Type B pancreatic cell (in vitro differentiated cells): ENCODE measurements around the gene SYT14. TPM values are rescaled to one million over a fixed set of nuclear protein-coding genes. Genes with fewer than 3 reads are reported as not detected.
"Not testable (repeated sequence)": the region's sequence is repeated elsewhere in the genome, so short reads cannot be mapped to it uniquely, and the experiment has no call there.

ENCODE experiments used
- DNase-seq: peaks from one replicate; pipeline ENCODE4 v3.0.0; 2021; ENCODE audit warnings: mixed read lengths; ENCODE audit not compliant: unreplicated experiment; ENCODE audit errors: extremely low spot score
- H3K27ac Mint-ChIP-seq: 2 replicates; pipeline ENCODE4 v1.8.0; 2021; ENCODE audit warnings: mild to moderate bottlenecking, mixed read lengths
- H3K27me3 Mint-ChIP-seq: 2 replicates; pipeline ENCODE4 v1.8.0; 2021; ENCODE audit warnings: mixed read lengths
- H3K36me3 Mint-ChIP-seq: 2 replicates; pipeline ENCODE4 v1.8.0; 2021; ENCODE audit warnings: mixed read lengths
- H3K4me1 Mint-ChIP-seq: one replicate; pipeline ENCODE4 v1.8.0; 2021; ENCODE audit warnings: mixed read lengths; ENCODE audit not compliant: unreplicated experiment
- H3K4me3 Mint-ChIP-seq: 2 replicates; pipeline ENCODE4 v1.8.0; 2021; ENCODE audit warnings: mild to moderate bottlenecking, mixed read lengths
- H3K9me3 Mint-ChIP-seq: 2 replicates; pipeline ENCODE4 v1.8.0; 2021; ENCODE audit warnings: mixed read lengths
- CTCF ChIP-seq: fragments of 200-600 bp; sonication (generic); conservative IDR thresholded peaks from 2 replicates; pipeline ENCODE4 v1.5.0; 2021; ENCODE audit warnings: antibody characterized with exemption, mild to moderate bottlenecking
- total RNA-seq: library from RNA; stranded (reverse); gene quantifications from 2 replicates; pipeline ENCODE4 v1.2.1, GENCODE V29; 2021; ENCODE audit warnings: low replicate concordance

SYT14 gene
- total RNA-seq, 1 donor from 2014 or later, result 5.7 TPM

GRCh38 chr1:210170220-210170619 lies 232.2 kb downstream of the SYT14 start:
- no peak overlapping the region for H3K4me3 Mint-ChIP-seq
- H3K36me3 Mint-ChIP-seq, result no peaks in the 10 kb centered on the region
- no peaks in the 10 kb centered on the region for H3K9me3 Mint-ChIP-seq
- no peak for TF ChIP-seq CTCF
- no peak for DNase-seq
- H3K27me3 Mint-ChIP-seq, result no peaks in the 10 kb centered on the region
- no peak overlapping the region for H3K27ac Mint-ChIP-seq
- H3K4me1 Mint-ChIP-seq, result no peaks in the 10 kb centered on the region

DNA sequence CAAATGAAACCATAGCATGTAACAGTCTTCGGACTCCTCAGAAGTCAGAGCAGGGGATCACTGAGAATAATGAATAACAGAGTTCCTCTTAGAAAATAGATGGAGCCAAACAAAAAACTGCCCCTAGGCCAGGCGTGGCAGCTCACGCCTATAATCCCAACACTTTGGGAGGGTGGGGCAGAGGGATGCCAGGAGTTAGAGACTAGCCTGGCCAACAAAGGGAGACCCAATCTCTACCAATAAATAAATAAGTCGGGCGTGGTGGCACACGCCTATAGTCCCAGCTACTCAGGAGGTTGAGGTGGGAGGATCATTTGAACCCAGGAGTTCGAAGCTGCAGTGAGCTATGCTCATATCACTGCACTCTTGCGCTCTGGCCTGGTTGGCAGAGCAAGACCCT lies 236.1 kb downstream of the SYT14 start:
- no peak for DNase-seq
- Mint-ChIP-seq H3K36me3 (no peaks in the 10 kb centered on the region), H3K4me3 (no peak overlapping the region), H3K27ac (no peak overlapping the region), H3K4me1 (peaks cover 7% of the 10 kb centered on the region), H3K27me3 (peaks cover 4% of the 10 kb centered on the region), H3K9me3 (no peaks in the 10 kb centered on the region)
- no peak for TF ChIP-seq CTCF

DNA sequence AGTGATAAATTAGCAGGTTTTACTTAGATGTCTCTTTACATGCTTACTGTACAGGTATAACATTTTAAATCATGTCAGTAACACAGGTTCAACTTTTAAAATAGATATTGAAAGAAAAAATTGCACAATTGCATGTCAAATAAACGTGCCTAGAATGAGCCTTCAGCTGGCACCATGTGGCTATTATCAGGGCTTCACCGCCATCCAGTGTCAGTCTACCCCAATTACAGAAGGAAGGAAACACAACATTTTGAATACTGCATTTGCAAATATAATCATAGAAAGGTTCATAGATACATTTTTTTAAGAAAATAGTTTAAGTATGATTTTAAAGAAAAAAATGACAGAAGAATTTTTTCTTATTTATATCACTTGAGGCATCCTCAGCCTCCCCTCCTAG lies 247.0 kb downstream of the SYT14 start:
- TF ChIP-seq CTCF, result no peak
- peaks cover 7% of the 10 kb centered on the region for H3K9me3 Mint-ChIP-seq

GRCh38 chr1:210187849-210188606 lies 250.0 kb downstream of the SYT14 start:
- not testable (repeated sequence) for H3K36me3 Mint-ChIP-seq, H3K27ac Mint-ChIP-seq, H3K4me3 Mint-ChIP-seq, H3K4me1 Mint-ChIP-seq, H3K9me3 Mint-ChIP-seq, DNase-seq, H3K27me3 Mint-ChIP-seq

More for the DNA sequence above, 247.0 kb downstream of the SYT14 start:
- Mint-ChIP-seq H3K4me3 (no peak overlapping the region), H3K36me3 (no peaks in the 10 kb centered on the region), H3K27ac (no peak overlapping the region), H3K27me3 (peaks cover 11% of the 10 kb centered on the region), H3K4me1 (no peaks in the 10 kb centered on the region)
- no peak for DNase-seq

DNA sequence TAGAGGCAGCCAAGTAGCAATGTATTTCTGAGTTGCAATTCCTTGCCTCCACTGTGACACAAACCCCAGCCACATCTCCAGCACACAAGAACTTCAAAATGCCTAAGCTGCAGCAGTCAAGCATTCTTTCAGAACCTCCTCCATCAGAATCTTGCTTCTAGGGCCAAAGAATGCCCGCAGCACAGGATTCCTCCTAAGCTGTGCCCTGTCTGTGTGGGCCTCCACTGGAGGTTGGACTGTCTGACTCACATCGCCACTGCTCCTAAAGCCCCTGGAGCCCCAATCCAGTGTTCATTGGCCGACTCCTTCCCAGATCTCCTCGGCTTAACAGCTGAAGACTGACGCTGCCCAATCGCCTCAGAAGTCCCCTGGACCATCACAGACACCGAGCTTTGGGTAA lies 251.4 kb downstream of the SYT14 start:
- no peak overlapping the region for H3K4me3 Mint-ChIP-seq
- H3K27ac Mint-ChIP-seq, result no peak overlapping the region
- H3K9me3 Mint-ChIP-seq, result no peaks in the 10 kb centered on the region
- TF ChIP-seq CTCF, result no peak
- H3K36me3 Mint-ChIP-seq, result no peaks in the 10 kb centered on the region
- H3K27me3 Mint-ChIP-seq, result no peaks in the 10 kb centered on the region
- no peak for DNase-seq
- H3K4me1 Mint-ChIP-seq, result no peaks in the 10 kb centered on the region

- no peaks in the 10 kb centered on the region for H3K27me3 Mint-ChIP-seq
- no peak overlapping the region for H3K27ac Mint-ChIP-seq
- no peak overlapping the region for H3K4me3 Mint-ChIP-seq
- H3K9me3 Mint-ChIP-seq, result peaks cover 9% of the 10 kb centered on the region
- no peak for TF ChIP-seq CTCF
- H3K36me3 Mint-ChIP-seq, result no peaks in the 10 kb centered on the region
- no peaks in the 10 kb centered on the region for H3K4me1 Mint-ChIP-seq
- DNase-seq, result no peak
These were observed 257.7 kb downstream of the SYT14 start for GRCh38 chr1:210195635-210196160.

- H3K9me3 Mint-ChIP-seq, H3K36me3 Mint-ChIP-seq, H3K27me3 Mint-ChIP-seq, H3K4me1 Mint-ChIP-seq, H3K4me3 Mint-ChIP-seq, H3K27ac Mint-ChIP-seq, DNase-seq: not testable (repeated sequence)
These were observed 258.2 kb downstream of the SYT14 start for GRCh38 chr1:210196266-210196665.
